ENCODE data around the gene ATP8A2. TPM values are rescaled to one million over a fixed set of nuclear protein-coding genes. Genes with fewer than 3 reads are reported as not detected.

The ATP8A2 gene
- total and polyA plus RNA-seq, 9 of the 15 experiments (the other 6 are each of a cell fraction or from before 2014, with no cell fraction given), result under 0.01 to 0.33 (median 0.06) TPM; not detected in 4

GRCh38 chr13:25455146-25455545 lies 83.4 kb downstream of the ATP8A2 start:
- FAIRE-seq (no peak), ATAC-seq (no peak), DNase-seq (ENCODE audit: extremely low read depth in 1 of 4, low spot score in 3 of 4) (no peak)
- no peaks in the 10 kb centered on the region for H3K36me3 ChIP-seq (ENCODE audit: control insufficient read depth, insufficient read depth, low read length)
- H3K4me1 ChIP-seq (replicated peaks in 1 of 2; ENCODE audit: control insufficient read depth in 2 of 2, insufficient read depth in 2 of 2, low read length in 2 of 2), result no peaks in the 10 kb centered on the region
- no peaks in the 10 kb centered on the region for H3K9me1 ChIP-seq (ENCODE audit: control insufficient read depth, insufficient read depth, low read length)
- H3K27me3 ChIP-seq (ENCODE audit: control insufficient read depth in 2 of 2, insufficient read depth in 2 of 2, low read length in 2 of 2), result peaks cover 18 to 22% of the 10 kb centered on the region in 2 experiments
- no peaks in the 10 kb centered on the region for H3K79me2 ChIP-seq (ENCODE audit: control insufficient read depth, insufficient read depth, low read length)
- CTCF ChIA-PET (ENCODE audit: low intra/inter-chr PET ratio), result no interaction called here
- H3K4me2 ChIP-seq (ENCODE audit: insufficient read depth, low read length), result no peak overlapping the region
- POLR2A ChIA-PET, result no interaction called here
- in situ Hi-C loops (cut with MboI) (no loop called here), intact Hi-C loops (cut with micrococcal nuclease) (no loop called here)
- H3K27ac ChIP-seq (ENCODE audit: extremely low read depth, low read depth, low read length), result no peak overlapping the region
- no peak overlapping the region for H3K4me3 ChIP-seq
- no peak overlapping the region for H2AFZ ChIP-seq (ENCODE audit: low read depth, low read length)
- H3K9me3 ChIP-seq (replicated peaks; ENCODE audit: control insufficient read depth, insufficient read depth, low read depth, low read length), result no peaks in the 10 kb centered on the region
- no peaks in the 10 kb centered on the region for H4K20me1 ChIP-seq (replicated peaks; ENCODE audit: control insufficient read depth, insufficient read depth, low read length)
- H3K9ac ChIP-seq (ENCODE audit: insufficient read depth in 1 of 2, low read depth in 2 of 2, low read length in 2 of 2), result no peak overlapping the region
- no TSS peak for BruUV-seq (replicated peaks)
- TF ChIP-seq HLTF (IDR thresholded peaks at IDR 0.05) (no peak), HMG20A (CRISPR knock-in tag; conservative IDR thresholded peaks at IDR 0.05) (no peak), MAZ (CRISPR knock-in tag; conservative IDR thresholded peaks at IDR 0.05 in 1 of 2, IDR thresholded peaks at IDR 0.05 in 1 of 2) (no peak), KLF6 (CRISPR knock-in tag; IDR thresholded peaks at IDR 0.05; ENCODE audit: borderline replicate concordance) (no peak), ARID3A (IDR thresholded peaks at IDR 0.05; ENCODE audit: borderline replicate concordance, low read depth, low read length) (no peak), SOX6 (IDR thresholded peaks at IDR 0.05) (no peak), BACH1 (tag; IDR thresholded peaks at IDR 0.05) (no peak), HNRNPUL1 (IDR thresholded peaks at IDR 0.05; ENCODE audit: low read length) (no peak), ELF2 (CRISPR knock-in tag; IDR thresholded peaks at IDR 0.05) (no peak), SLC30A9 (CRISPR knock-in tag; IDR thresholded peaks at IDR 0.05) (no peak), ZNF384 (IDR thresholded peaks at IDR 0.05; ENCODE audit: low read depth, low read length) (no peak), ZNF41 (CRISPR knock-in tag; conservative IDR thresholded peaks at IDR 0.05) (no peak), THRB (CRISPR knock-in tag; conservative IDR thresholded peaks at IDR 0.05) (no peak), BRD4 (IDR thresholded peaks at IDR 0.05) (no peak), ZNF695 (CRISPR knock-in tag; IDR thresholded peaks at IDR 0.05) (no peak), GTF2A2 (tag; IDR thresholded peaks at IDR 0.05) (no peak)
- WGBS (ENCODE audit: insufficient coverage, low coverage, missing lambda C conversion rate), result 0% methylated on average over 3 of the region's 3 CpGs

Data from K562 (cell line).